ENCODE data around the gene FARS2.

FARS2 gene

DNA sequence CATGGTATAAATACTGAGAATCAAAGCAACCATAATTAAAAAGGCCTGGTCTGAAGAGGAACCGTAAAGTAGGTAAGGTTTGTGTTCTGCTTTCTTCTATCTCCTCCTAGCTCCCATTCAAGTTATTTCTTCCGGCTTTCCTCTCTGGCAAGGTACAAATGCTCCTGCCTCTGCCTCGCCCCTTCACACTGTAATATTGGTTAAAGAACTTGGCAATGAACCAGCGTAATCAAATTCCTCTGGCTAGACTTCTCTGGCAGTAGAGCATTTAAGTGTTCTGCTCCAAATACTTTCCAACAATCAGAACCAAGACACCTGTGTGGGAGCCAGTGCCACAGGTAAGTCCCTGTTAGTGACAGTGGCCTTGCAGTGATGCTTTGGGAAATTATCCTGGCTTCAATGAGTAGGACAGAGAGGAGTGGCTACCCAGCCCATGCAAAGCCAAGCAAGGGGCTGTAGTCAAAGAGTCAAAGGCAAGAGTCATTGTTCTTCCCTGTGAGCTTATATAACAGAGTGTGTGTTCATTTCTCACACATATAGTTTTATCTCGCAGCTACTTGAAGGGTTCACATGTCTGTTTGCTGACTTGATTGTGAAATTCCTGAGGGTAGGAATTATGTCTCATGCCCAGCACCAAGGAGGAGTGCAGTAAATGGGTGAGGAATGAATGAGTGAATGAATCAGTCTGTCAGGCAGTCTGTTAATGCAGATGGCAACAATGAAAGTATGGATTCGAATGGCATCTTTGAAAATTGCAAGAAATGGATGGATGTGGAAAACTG lies 416.1 kb downstream of the FARS2 start:
- TF ChIP-seq HOXC10 (CRISPR knock-in tag; IDR thresholded peaks at IDR 0.05) (no peak), ZNF2 (tag by site-specific recombination; IDR thresholded peaks at IDR 0.05) (no peak), ZNF302 (tag by site-specific recombination; IDR thresholded peaks at IDR 0.05; ENCODE audit: low read depth) (no peak), REPIN1 (tag by site-specific recombination; IDR thresholded peaks at IDR 0.05; ENCODE audit: low read depth) (no peak), ZNF521 (tag by site-specific recombination; IDR thresholded peaks at IDR 0.05) (no peak), ZNF394 (tag by site-specific recombination; IDR thresholded peaks at IDR 0.05; ENCODE audit: borderline replicate concordance) (no peak), ZNF707 (tag by site-specific recombination; IDR thresholded peaks at IDR 0.05) (no peak), ZNF221 (tag by site-specific recombination; IDR thresholded peaks at IDR 0.05; ENCODE audit: borderline replicate concordance) (no peak), ZBTB8A (tag by site-specific recombination; IDR thresholded peaks at IDR 0.05) (no peak), ZNF214 (tag by site-specific recombination; IDR thresholded peaks at IDR 0.05; ENCODE audit: borderline replicate concordance) (no peak), ZNF558 (tag by site-specific recombination; IDR thresholded peaks at IDR 0.05) (no peak), ZNF549 (tag by site-specific recombination; IDR thresholded peaks at IDR 0.05) (no peak), ZNF544 (tag by site-specific recombination; IDR thresholded peaks at IDR 0.05) (no peak), ZNF621 (tag by site-specific recombination; IDR thresholded peaks at IDR 0.05) (no peak), ZNF423 (tag by site-specific recombination; IDR thresholded peaks at IDR 0.05) (no peak), ZNF473 (tag by site-specific recombination; IDR thresholded peaks at IDR 0.05) (no peak), ZEB2 (tag by site-specific recombination; IDR thresholded peaks at IDR 0.05) (no peak)
- TF ChIP-seq, protein P1, sequence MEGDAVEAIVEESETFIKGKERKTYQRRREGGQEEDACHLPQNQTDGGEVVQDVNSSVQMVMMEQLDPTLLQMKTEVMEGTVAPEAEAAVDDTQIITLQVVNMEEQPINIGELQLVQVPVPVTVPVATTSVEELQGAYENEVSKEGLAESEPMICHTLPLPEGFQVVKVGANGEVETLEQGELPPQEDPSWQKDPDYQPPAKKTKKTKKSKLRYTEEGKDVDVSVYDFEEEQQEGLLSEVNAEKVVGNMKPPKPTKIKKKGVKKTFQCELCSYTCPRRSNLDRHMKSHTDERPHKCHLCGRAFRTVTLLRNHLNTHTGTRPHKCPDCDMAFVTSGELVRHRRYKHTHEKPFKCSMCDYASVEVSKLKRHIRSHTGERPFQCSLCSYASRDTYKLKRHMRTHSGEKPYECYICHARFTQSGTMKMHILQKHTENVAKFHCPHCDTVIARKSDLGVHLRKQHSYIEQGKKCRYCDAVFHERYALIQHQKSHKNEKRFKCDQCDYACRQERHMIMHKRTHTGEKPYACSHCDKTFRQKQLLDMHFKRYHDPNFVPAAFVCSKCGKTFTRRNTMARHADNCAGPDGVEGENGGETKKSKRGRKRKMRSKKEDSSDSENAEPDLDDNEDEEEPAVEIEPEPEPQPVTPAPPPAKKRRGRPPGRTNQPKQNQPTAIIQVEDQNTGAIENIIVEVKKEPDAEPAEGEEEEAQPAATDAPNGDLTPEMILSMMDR (tag by site-specific recombination; IDR thresholded peaks at IDR 0.05) = no peak
- TF ChIP-seq, protein P2, sequence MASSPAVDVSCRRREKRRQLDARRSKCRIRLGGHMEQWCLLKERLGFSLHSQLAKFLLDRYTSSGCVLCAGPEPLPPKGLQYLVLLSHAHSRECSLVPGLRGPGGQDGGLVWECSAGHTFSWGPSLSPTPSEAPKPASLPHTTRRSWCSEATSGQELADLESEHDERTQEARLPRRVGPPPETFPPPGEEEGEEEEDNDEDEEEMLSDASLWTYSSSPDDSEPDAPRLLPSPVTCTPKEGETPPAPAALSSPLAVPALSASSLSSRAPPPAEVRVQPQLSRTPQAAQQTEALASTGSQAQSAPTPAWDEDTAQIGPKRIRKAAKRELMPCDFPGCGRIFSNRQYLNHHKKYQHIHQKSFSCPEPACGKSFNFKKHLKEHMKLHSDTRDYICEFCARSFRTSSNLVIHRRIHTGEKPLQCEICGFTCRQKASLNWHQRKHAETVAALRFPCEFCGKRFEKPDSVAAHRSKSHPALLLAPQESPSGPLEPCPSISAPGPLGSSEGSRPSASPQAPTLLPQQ (tag by site-specific recombination; IDR thresholded peaks at IDR 0.05) = no peak
- TF ChIP-seq, protein P3, sequence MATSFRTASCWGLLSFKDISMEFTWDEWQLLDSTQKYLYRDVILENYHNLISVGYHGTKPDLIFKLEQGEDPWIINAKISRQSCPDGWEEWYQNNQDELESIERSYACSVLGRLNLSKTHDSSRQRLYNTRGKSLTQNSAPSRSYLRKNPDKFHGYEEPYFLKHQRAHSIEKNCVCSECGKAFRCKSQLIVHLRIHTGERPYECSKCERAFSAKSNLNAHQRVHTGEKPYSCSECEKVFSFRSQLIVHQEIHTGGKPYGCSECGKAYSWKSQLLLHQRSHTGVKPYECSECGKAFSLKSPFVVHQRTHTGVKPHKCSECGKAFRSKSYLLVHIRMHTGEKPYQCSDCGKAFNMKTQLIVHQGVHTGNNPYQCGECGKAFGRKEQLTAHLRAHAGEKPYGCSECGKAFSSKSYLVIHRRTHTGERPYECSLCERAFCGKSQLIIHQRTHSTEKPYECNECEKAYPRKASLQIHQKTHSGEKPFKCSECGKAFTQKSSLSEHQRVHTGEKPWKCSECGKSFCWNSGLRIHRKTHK (tag by site-specific recombination; IDR thresholded peaks at IDR 0.05) = no peak

DNA sequence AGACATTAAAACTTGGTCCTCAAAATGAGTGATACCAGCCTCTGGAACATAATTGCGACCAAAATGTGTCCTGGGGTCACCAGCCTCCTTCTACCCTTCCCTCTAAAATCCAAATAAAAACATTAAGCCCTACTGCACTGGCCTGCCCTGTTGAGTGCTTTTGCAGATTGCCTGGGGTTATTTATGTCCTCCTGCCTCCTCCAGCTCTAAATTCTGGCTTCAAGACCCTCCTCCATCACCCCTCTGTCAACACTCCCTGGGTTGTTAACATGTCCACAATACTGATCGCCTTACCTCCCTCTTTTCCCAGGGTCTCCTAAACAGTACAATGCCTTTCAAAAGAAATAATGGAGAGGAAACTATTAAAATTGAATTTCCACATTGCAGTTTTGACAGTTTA lies 418.0 kb downstream of the FARS2 start:
- no peak for TF ChIP-seq ZNF416 (tag by site-specific recombination; IDR thresholded peaks at IDR 0.05)
- Histone ChIP-seq H3K4me3 (ENCODE audit: low read depth, low read length) (no peak overlapping the region), H3K9me3 (ENCODE audit: control insufficient read depth, insufficient read depth, low read depth, low read length) (no peaks in the 10 kb centered on the region), H3K36me3 (ENCODE audit: control insufficient read depth in 2 of 2, insufficient read depth in 1 of 2, low read length in 2 of 2) (no peaks in the 10 kb centered on the region), H3K27ac (ENCODE audit: extremely low read depth, low read depth, low read length) (no peak overlapping the region), H3K4me1 (ENCODE audit: control insufficient read depth, insufficient read depth, low read length) (no peaks in the 10 kb centered on the region)
- CTCF ChIA-PET = interaction anchor here (1.1 kb wide), 1 partner anchor 208 kb away, joined by 3 read pairs; no protein-coding TSS in a partner anchor
- POLR2A ChIA-PET = no interaction called here

More for the DNA sequence above, 416.1 kb downstream of the FARS2 start:
- Histone ChIP-seq H3K4me1 (ENCODE audit: control insufficient read depth, insufficient read depth, low read length) (no peaks in the 10 kb centered on the region), H3K9me3 (ENCODE audit: control insufficient read depth, insufficient read depth, low read depth, low read length) (no peaks in the 10 kb centered on the region), H3K36me3 (ENCODE audit: control insufficient read depth in 2 of 2, insufficient read depth in 1 of 2, low read length in 2 of 2) (no peaks in the 10 kb centered on the region), H3K27ac (ENCODE audit: extremely low read depth, low read depth, low read length) (no peak overlapping the region), H3K4me3 (ENCODE audit: low read depth, low read length) (no peak overlapping the region)
- POLR2A ChIA-PET = no interaction called here
- CTCF ChIA-PET = interaction anchor here (0.6 kb wide), 1 partner anchor 9 kb away, joined by 4 read pairs; no protein-coding TSS in a partner anchor
